ENCODE data around the gene PMPCA.

PMPCA gene

DNA sequence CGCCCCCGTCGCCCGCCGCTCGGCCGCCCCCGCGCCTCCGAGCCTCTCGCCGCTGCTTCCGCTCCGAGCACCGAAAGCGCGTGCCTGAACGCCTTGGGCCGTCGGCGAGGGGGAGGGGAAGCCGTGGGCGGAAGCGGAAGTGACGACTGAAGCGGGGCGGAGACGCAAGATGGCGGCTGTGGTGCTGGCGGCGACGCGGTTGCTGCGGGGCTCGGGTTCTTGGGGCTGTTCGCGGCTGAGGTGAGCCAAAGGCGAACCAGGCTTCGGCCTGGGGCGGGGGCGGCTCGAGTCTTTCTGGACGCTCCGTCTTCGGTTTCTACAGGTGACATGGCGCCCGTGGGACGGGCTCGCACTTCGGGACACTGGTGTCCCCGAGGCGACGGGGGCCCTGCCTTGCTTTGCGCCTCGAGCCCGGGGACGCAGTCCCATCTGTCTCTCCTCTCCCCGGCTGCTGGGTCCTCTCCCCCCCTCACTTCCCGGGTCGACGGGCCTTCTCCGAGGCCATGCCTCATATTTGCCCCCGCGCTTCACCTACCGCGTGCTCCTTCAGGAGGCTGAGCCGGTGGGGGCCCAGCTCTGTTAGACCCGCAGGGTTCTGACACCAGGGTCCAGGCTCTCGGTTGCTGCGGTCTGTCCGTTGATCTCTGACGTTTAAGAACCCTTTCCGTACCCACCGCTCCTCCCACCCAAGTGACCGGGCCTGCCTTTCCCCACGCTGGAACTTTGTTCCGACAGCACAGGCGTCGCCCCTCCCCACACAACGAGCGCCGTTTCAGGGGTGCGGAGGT lies at the start of gene PMPCA, which contains the start of gene ENTR1:
TSS of gene PMPCA (plus strand) at position 159 of the 788 bp plus-strand sequence. CDS start at position 170, 11 bp downstream.
TSS of gene ENTR1 (minus strand) at position 115 of the 788 bp plus-strand sequence. CDS start 217 bp downstream, outside the sequence.
- TF ChIP-seq, protein P1, sequence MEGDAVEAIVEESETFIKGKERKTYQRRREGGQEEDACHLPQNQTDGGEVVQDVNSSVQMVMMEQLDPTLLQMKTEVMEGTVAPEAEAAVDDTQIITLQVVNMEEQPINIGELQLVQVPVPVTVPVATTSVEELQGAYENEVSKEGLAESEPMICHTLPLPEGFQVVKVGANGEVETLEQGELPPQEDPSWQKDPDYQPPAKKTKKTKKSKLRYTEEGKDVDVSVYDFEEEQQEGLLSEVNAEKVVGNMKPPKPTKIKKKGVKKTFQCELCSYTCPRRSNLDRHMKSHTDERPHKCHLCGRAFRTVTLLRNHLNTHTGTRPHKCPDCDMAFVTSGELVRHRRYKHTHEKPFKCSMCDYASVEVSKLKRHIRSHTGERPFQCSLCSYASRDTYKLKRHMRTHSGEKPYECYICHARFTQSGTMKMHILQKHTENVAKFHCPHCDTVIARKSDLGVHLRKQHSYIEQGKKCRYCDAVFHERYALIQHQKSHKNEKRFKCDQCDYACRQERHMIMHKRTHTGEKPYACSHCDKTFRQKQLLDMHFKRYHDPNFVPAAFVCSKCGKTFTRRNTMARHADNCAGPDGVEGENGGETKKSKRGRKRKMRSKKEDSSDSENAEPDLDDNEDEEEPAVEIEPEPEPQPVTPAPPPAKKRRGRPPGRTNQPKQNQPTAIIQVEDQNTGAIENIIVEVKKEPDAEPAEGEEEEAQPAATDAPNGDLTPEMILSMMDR (IDR thresholded peaks at IDR 0.05; ENCODE audit: low read depth, low read length), result no peak
- peak; percentile 49 for DNase-seq (ENCODE audit: extremely low read depth, low read depth)

DNA sequence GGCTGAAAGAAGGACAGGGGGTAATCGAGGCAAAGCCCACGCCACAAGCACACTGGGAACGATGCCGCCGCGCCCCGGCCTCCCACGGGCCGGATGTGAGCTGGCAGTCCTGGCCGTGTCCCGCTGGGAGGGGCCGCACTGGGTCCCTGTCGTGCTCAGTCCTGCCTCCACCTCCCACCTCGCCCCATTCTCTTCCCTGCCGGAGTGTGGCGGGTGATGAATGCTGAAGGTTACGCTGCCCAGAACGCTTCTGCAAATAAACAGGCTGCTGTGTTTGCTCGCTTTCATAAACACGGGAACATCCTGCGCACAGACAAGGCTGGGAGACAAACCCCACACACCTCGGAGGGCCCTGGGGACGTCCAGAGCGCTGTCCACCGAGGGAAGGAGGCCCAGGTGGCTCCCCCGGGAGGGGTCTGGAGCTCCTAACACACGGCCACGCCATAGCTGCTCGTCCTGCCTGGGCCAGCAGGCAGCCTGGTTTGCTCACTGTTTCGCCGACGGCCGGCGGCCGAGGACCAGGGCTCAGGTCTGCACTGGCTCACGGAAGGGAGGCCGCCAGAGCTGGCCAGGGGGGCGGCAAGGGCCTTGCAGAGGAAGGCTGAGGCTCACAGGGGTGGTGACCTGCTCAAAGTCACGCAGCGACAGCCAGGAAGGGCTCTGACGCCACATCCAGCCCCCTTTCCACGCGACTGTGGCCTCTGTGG lies 49.3 kb upstream of the PMPCA start:
- no peak for DNase-seq (ENCODE audit: extremely low read depth, low read depth)
- TF ChIP-seq, protein P1 (IDR thresholded peaks at IDR 0.05; ENCODE audit: low read depth, low read length), result no peak

- no peak for DNase-seq (ENCODE audit: extremely low read depth, low read depth)
Measured at GRCh38 chr9:136361754-136362449, 48.6 kb upstream of the PMPCA start.

GRCh38 chr9:136362450-136362784 lies 48.0 kb upstream of the PMPCA start:
- TF ChIP-seq, protein P1 (IDR thresholded peaks at IDR 0.05; ENCODE audit: low read depth, low read length), result no peak
- DNase-seq (ENCODE audit: extremely low read depth, low read depth), result no peak

More at GRCh38 chr9:136361754-136362449, 48.6 kb upstream of the PMPCA start:
- TF ChIP-seq, protein P1 (IDR thresholded peaks at IDR 0.05; ENCODE audit: low read depth, low read length), result no peak; the same call in 1 of the 2 replicates

- DNase-seq (ENCODE audit: extremely low read depth, low read depth), result peak; percentile 90
- TF ChIP-seq, protein P1 (IDR thresholded peaks at IDR 0.05; ENCODE audit: low read depth, low read length), result peak; percentile 59
Measured at GRCh38 chr9:136363106-136363948, 47.1 kb upstream of the PMPCA start, which contains the start of gene DNLZ. Gene DNLZ, minus strand, starts transcription at chr9:136363744. Its CDS starts 30 bp downstream, at chr9:136363714.

- TF ChIP-seq, protein P1 (IDR thresholded peaks at IDR 0.05; ENCODE audit: low read depth, low read length), result no peak
- DNase-seq (ENCODE audit: extremely low read depth, low read depth), result no peak
Measured at GRCh38 chr9:136363949-136364748, 46.3 kb upstream of the PMPCA start.
